MM.1S (cell line): ENCODE results near the gene KIF3C.

Source experiments
- EZH2 ChIP-seq: fragments of 300-600 bp; sonication (generic); optimal IDR thresholded peaks from 2 replicates; pipeline ENCODE3; 2017; ENCODE audit warnings: low read depth, mild to moderate bottlenecking, antibody characterized with exemption, low read length, mixed read lengths
- EZH2phosphoT487 ChIP-seq: fragments of 300-600 bp; sonication (generic); IDR thresholded peaks from 2 replicates; pipeline ENCODE4 v1.6.1; 2018; ENCODE audit warnings: antibody characterized with exemption, low read length
- TF ChIP-seq, protein P1 (sequence below): fragments of 300-600 bp; sonication (generic); IDR thresholded peaks from 2 replicates; pipeline ENCODE4 v1.5.1; 2016; ENCODE audit warnings: antibody characterized with exemption, low read length, mixed read lengths

DNA sequence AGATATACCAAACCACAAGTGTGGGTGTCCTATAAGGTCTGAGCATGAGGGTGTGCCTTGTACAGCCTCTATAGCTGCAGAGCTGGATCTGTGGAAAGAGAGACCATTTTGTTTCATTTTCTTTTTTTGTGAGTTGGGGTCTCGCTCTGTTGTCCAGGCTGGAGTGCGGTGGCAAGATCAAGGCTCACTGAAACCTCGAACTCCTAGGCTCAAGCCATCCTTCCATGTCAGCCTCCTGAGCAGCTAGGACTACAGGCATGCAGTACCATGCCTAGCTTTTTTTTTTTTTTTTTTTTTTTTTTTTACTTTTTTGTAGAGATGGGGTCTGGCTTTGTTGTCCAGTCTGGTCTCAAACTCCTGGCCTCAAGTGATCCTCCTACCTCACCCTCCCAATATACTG, 10.7 kb downstream of the KIF3C start:
- TF ChIP-seq EZH2 (no peak), EZH2phosphoT487 (no peak)
- TF ChIP-seq, protein P1, sequence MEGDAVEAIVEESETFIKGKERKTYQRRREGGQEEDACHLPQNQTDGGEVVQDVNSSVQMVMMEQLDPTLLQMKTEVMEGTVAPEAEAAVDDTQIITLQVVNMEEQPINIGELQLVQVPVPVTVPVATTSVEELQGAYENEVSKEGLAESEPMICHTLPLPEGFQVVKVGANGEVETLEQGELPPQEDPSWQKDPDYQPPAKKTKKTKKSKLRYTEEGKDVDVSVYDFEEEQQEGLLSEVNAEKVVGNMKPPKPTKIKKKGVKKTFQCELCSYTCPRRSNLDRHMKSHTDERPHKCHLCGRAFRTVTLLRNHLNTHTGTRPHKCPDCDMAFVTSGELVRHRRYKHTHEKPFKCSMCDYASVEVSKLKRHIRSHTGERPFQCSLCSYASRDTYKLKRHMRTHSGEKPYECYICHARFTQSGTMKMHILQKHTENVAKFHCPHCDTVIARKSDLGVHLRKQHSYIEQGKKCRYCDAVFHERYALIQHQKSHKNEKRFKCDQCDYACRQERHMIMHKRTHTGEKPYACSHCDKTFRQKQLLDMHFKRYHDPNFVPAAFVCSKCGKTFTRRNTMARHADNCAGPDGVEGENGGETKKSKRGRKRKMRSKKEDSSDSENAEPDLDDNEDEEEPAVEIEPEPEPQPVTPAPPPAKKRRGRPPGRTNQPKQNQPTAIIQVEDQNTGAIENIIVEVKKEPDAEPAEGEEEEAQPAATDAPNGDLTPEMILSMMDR = no peak
